ENCODE data around the gene VIL1. TPM values are rescaled to one million over a fixed set of nuclear protein-coding genes. Genes with fewer than 3 reads are reported as not detected.

The VIL1 gene
- total and polyA plus RNA-seq, 2 of the 8 experiments (the other 6 are each of a cell fraction or from before 2014, with no cell fraction given), result 6.2 to 7.0 TPM

GRCh38 chr2:218423584-218423983 lies 4.7 kb downstream of the VIL1 start (continued):
- no peak for TF ChIP-seq NRF1 (IDR thresholded peaks at IDR 0.05; ENCODE audit: low read depth, low read length)
- TF ChIP-seq KDM5A (IDR thresholded peaks at IDR 0.05; ENCODE audit: low read length), result no peak
- TF ChIP-seq CTBP2 (IDR thresholded peaks at IDR 0.05; ENCODE audit: borderline replicate concordance, insufficient read depth, insufficient read length, low read length), result no peak
- no peak for TF ChIP-seq SIRT6 (IDR thresholded peaks at IDR 0.05; ENCODE audit: low read length)
- TF ChIP-seq HDAC2 (IDR thresholded peaks at IDR 0.05; ENCODE audit: borderline replicate concordance in 1 of 2, low read depth in 2 of 2, low read length in 2 of 2), result no peak
- no peak for TF ChIP-seq KDM1A (IDR thresholded peaks at IDR 0.05; ENCODE audit: borderline replicate concordance, low read length)
- no peak for TF ChIP-seq JUND (IDR thresholded peaks at IDR 0.05; ENCODE audit: low read length)
- no peak for TF ChIP-seq EGR1 (IDR thresholded peaks at IDR 0.05; ENCODE audit: borderline replicate concordance, low read depth, low read length)
- TF ChIP-seq SIN3A (conservative IDR thresholded peaks at IDR 0.05 in 1 of 2, IDR thresholded peaks at IDR 0.05 in 1 of 2; ENCODE audit: low read depth in 1 of 2, low read length in 2 of 2), result no peak
- TF ChIP-seq JUN (IDR thresholded peaks at IDR 0.05; ENCODE audit: low read depth, low read length), result no peak
